Activated naive CD8-positive, alpha-beta T cell treated with anti-CD3 and anti-CD28 coated beads, Interleukin-2, amount 50 U/mL, for 24 hours (primary cell): ENCODE measurements around the gene SPI1.

Source experiments
- ATAC-seq: fragments of 150-1000 bp; cut with Tn5 transposase; one replicate; pipeline ENCODE4 v1.10.0; 2021
- DNase-seq: peaks from one replicate; pipeline ENCODE4 v3.0.0; 2021
- H3K27ac Mint-ChIP-seq: one replicate; pipeline ENCODE4 v1.8.0; 2021; ENCODE audit warnings: mild to moderate bottlenecking, mixed read lengths
- H3K27me3 Mint-ChIP-seq: one replicate; pipeline ENCODE4 v1.8.0; 2021; ENCODE audit warnings: mixed read lengths
- H3K36me3 Mint-ChIP-seq: one replicate; pipeline ENCODE4 v1.8.0; 2021; ENCODE audit warnings: low read depth, mixed read lengths
- H3K4me1 Mint-ChIP-seq: one replicate; pipeline ENCODE4 v1.8.0; 2021; ENCODE audit warnings: mixed read lengths
- H3K4me3 Mint-ChIP-seq: one replicate; pipeline ENCODE4 v1.8.0; 2021; ENCODE audit warnings: mild to moderate bottlenecking, moderate library complexity, mixed read lengths
- H3K9me3 Mint-ChIP-seq: one replicate; pipeline ENCODE4 v1.8.0; 2021; ENCODE audit warnings: mixed read lengths

The SPI1 gene

DNA sequence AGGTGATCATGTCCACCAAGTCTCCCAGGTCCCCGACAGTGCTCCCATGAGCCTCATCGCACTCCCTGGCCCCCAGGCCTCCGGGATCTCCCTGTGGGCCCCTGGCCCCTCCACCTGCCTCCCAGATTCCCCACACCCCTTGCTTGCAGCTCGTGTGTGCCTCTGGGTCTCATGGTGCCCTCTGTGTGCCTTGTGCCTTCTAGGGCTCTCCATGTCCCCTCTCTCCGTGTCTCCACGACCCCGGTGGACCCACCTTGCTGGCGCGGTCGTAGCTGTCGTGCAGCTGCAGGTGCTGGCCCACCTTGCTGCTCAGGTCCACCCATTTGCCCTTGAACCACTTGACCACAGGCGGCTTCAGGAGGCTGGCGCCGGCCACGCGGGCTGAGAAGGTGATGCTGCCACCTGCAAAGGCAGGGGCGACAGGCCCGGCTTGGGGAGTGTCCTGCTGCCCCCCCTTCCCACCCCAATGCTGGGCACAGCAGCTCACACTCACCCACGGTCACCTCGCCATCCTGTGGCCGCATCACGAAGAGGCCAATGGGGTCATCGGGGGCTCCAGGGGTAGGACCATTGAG is 28.7 kb downstream of the SPI1 start:
- Mint-ChIP-seq H3K27me3 (no peaks in the 10 kb centered on the region), H3K27ac (no peak overlapping the region), H3K4me1 (no peaks in the 10 kb centered on the region), H3K36me3 (no peaks in the 10 kb centered on the region), H3K4me3 (no peak overlapping the region), H3K9me3 (no peaks in the 10 kb centered on the region)
- no peak for ATAC-seq
- no peak for DNase-seq

GRCh38 chr11:47348859-47349258 is 29.5 kb downstream of the SPI1 start:
- Mint-ChIP-seq H3K4me1 (no peaks in the 10 kb centered on the region), H3K4me3 (no peak overlapping the region), H3K27me3 (no peaks in the 10 kb centered on the region), H3K36me3 (no peaks in the 10 kb centered on the region), H3K27ac (no peak overlapping the region), H3K9me3 (no peaks in the 10 kb centered on the region)
- DNase-seq (no peak), ATAC-seq (no peak)

GRCh38 chr11:47348131-47348802 is 30.1 kb downstream of the SPI1 start:
- Mint-ChIP-seq H3K36me3 (no peaks in the 10 kb centered on the region), H3K4me3 (no peak overlapping the region), H3K4me1 (no peaks in the 10 kb centered on the region), H3K27me3 (no peaks in the 10 kb centered on the region), H3K27ac (no peak overlapping the region), H3K9me3 (no peaks in the 10 kb centered on the region)
- ATAC-seq (no peak), DNase-seq (no peak)

DNA sequence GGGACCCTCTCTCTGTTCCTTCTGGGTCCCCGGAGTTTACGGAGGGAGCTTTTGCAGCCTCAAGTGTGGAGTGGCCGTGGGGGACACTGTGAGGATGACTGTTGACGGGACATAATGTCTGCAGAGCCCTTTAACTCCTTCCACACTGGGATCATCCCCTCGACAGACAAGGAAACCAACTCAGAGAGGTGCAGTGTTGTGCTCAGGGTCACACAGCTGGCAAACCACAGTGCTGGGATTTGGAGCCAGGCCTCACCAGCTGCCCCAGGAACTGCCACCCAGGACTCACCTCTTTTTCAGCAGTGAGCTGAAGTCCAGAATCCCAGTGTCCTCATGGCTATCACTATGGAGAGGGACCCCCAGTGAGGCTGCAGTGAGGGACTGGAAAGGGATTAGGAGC is 31.2 kb downstream of the SPI1 start:
- DNase-seq, result no peak
- no peak for ATAC-seq
- Mint-ChIP-seq H3K27ac (no peak overlapping the region), H3K36me3 (no peaks in the 10 kb centered on the region), H3K27me3 (no peaks in the 10 kb centered on the region), H3K4me1 (no peaks in the 10 kb centered on the region), H3K4me3 (no peak overlapping the region), H3K9me3 (no peaks in the 10 kb centered on the region)

GRCh38 chr11:47345890-47346563 is 32.3 kb downstream of the SPI1 start:
- no peaks in the 10 kb centered on the region for H3K4me1 Mint-ChIP-seq
- H3K27ac Mint-ChIP-seq, result no peak overlapping the region
- H3K4me3 Mint-ChIP-seq, result no peak overlapping the region
- no peaks in the 10 kb centered on the region for H3K9me3 Mint-ChIP-seq
- ATAC-seq (no peak), DNase-seq (no peak)
- no peaks in the 10 kb centered on the region for H3K36me3 Mint-ChIP-seq
- H3K27me3 Mint-ChIP-seq, result no peaks in the 10 kb centered on the region

DNA sequence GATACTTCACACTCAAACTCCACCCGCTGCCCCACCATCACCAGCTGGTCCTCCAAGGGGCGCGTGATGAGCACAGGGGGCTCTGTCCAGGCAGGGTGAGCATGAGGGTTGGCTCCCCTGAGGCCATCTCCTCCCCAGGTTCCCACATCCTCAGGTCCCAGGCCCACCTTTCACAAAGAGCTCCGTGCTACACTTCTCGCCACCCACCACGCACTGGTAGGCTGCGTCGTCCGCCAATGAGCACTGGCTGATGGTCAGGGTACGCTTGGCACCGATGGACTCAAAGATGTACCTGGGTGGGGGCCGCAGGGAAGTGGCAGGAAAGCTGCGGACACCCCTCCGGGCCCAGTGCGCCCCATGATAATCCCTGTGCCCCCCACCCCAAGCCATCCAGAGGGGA is 35.5 kb downstream of the SPI1 start:
- H3K9me3 Mint-ChIP-seq, result no peaks in the 10 kb centered on the region
- ATAC-seq, result no peak

DNA sequence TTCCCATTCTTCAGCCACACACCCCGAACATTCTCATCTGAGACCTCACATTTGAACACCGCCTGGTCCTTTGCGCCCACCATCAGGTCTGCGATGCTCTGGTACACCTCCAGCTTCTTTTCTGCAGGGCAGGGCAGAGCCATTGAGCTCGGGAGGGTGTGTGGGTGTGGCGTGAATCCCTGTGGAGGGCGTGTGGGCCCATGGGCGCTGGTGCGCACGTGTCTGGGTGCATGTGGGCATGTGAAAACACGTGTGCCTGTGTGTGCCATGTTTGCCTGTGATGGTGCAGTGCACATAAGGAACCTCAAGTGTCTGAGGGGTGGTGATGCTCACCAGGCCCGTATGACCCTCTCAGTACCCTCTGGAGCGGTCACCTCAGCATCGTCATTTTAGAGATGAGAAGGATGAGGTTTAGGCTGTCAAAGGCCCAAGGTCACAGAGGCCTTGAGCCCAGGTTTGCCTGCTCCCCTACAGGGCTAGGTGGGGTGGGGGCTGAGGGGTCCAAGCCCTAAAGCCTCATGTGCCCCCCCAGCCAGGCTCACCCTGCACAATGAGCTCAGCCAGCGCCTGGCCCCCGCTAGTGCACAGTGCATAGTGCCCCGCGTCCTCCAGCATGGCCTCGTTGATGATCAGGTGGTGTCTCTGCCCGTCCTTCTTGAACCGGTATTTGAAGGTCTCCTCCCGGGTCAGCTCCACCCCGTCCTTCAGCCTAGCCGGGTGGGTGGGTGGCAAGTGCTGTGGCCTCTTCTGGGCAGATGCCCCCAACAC is 36.1 kb downstream of the SPI1 start:
- DNase-seq, result no peak
- no peak for ATAC-seq
- Mint-ChIP-seq H3K27ac (no peak overlapping the region), H3K4me1 (no peaks in the 10 kb centered on the region), H3K27me3 (no peaks in the 10 kb centered on the region), H3K9me3 (no peaks in the 10 kb centered on the region), H3K36me3 (no peaks in the 10 kb centered on the region), H3K4me3 (no peak overlapping the region)

More for the DNA sequence above, 35.5 kb downstream of the SPI1 start:
- Mint-ChIP-seq H3K4me1 (no peaks in the 10 kb centered on the region), H3K36me3 (no peaks in the 10 kb centered on the region), H3K27ac (no peak overlapping the region), H3K4me3 (no peak overlapping the region), H3K27me3 (no peaks in the 10 kb centered on the region)
- DNase-seq, result no peak

DNA sequence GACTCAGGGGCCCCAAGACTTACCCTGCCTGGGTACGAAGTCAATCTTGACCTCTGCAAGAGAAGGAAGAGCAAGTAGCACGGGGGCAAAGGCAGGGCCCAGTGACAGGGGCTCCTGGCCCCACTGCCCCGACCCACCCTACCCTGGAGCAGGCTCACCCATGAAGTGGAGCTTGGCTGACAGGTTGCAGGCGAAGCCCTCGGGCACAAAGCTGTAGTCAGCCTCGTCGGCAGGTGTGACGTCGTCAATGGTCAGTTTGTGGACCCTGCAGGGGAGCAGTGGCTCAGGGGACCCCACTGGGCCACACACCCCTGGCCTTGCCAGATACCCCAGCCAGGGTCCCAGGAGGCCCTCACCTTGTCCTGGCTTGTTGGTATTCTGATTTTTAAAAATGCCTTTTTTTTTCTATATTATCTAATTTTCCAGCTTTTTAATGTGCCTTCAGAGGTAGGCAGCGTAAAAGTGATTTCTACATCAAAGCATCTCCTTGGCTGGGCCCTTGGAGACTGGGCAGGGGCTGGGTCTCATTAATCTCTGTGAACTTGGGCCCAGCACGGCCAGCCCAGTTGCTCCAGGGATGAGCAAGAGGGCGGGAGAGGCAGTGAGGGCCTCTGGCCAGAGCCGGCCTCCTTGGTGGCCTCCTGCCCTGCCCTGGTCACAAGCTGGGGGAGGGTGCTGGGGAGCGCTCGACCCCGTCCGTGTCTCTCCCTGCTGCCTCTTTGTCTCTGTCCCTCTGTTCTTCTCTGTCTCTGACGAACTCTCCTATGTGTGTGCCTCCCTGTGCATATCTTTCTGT is 37.2 kb downstream of the SPI1 start:
- H3K27me3 Mint-ChIP-seq, result no peaks in the 10 kb centered on the region
- ATAC-seq (no peak), DNase-seq (no peak)
- no peak overlapping the region for H3K27ac Mint-ChIP-seq
- H3K36me3 Mint-ChIP-seq, result no peaks in the 10 kb centered on the region
- no peaks in the 10 kb centered on the region for H3K4me1 Mint-ChIP-seq
- no peak overlapping the region for H3K4me3 Mint-ChIP-seq
- no peaks in the 10 kb centered on the region for H3K9me3 Mint-ChIP-seq

DNA sequence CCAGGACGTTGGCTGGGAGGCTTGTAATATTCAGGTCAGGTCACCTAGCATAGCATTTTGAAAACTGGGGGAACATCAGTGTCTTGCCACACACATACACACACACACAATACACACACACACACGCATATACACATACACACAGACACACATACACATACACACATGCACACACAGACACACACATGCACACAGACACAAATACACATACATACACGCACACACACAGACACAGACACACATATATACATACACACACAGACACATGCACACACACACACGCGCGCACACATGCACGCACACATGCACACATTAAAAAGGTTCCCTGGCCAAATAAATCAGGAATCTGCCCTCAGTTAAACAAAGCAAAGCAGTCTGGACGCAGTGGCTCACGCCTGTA is 38.3 kb downstream of the SPI1 start:
- H3K36me3 Mint-ChIP-seq, result no peaks in the 10 kb centered on the region
- H3K9me3 Mint-ChIP-seq, result no peaks in the 10 kb centered on the region
- H3K4me1 Mint-ChIP-seq, result no peaks in the 10 kb centered on the region
- ATAC-seq (no peak), DNase-seq (no peak)
- H3K4me3 Mint-ChIP-seq, result no peak overlapping the region
- no peak overlapping the region for H3K27ac Mint-ChIP-seq
- no peaks in the 10 kb centered on the region for H3K27me3 Mint-ChIP-seq

DNA sequence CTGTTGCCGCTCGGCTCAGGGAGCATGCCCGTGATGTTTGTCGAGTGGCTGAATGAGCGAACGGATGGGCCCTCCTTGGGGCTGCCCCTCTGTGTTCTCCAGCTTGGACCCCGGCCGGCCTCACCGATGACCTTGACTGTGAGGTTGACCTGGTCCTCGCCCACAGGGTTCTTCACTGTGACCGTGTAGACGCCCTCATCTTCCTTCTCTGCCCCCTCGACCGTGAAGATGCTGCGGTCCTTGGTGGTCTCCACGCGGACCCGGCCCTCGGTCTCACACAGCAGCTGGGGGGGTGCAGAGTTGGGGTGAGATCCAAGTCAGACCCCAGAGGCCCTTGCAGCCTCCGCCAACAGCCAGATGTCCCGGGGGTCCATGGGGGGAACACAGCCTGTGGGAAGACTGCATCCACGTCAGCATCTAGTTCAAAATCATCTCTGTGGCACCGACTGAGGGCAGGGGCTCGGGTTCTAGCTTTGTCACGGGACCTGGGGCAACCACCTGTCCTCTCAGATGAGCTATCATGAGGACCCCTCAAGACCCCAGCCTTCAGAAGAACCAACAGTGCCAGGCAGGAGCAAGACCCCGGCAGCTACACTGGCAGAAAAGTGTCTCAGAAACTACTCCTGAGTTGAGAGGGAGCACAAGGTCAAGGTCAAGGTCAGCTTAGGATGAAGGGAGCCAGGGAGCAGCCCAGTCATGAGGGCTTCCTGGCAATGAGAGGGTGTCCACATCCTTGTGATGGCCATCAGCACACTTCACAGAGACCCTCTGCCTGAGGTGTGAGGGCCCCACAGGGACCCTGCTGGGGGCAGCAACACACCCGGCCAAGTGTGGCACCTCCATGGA is 39.7 kb downstream of the SPI1 start:
- Mint-ChIP-seq H3K27ac (no peak overlapping the region), H3K4me3 (no peak overlapping the region), H3K36me3 (no peaks in the 10 kb centered on the region), H3K27me3 (no peaks in the 10 kb centered on the region), H3K9me3 (no peaks in the 10 kb centered on the region), H3K4me1 (no peaks in the 10 kb centered on the region)
- DNase-seq, result no peak
- ATAC-seq, result no peak

DNA sequence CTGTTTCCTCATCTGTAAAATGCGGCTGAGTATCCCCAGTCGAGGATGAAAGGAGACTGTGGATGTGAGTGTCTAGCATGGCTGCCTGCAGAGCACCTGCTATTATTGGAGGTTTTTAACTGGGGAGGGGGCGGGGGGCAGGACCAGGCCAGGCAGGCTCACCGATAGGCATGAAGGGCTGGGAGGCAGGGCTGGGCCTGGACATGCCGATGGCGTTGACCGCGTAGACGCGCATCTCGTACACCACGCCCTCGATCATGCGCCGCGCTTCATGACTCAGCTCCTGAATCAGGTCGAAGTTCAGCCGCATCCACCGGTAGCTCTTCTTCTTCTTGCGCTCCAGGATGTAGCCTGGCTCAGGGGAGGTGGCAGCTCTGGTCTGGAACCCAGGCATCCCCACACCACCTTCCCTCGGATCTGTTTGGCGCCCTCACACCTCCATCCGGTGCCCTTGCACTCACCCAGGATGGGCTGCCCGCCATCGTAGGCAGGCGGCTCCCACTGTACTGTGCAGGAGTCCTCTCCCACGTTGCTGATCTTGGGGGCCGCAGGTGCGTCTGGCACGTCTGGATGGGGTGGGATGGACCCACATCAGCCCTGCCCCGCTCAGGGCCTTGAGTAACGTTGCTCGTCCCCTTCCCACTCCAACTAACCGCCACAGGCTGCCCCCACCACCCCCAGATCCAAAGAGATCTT is 41.0 kb downstream of the SPI1 start:
- Mint-ChIP-seq H3K36me3 (no peaks in the 10 kb centered on the region), H3K27me3 (no peaks in the 10 kb centered on the region), H3K27ac (no peak overlapping the region), H3K4me1 (no peaks in the 10 kb centered on the region), H3K4me3 (no peak overlapping the region), H3K9me3 (no peaks in the 10 kb centered on the region)
- DNase-seq (no peak), ATAC-seq (no peak)

DNA sequence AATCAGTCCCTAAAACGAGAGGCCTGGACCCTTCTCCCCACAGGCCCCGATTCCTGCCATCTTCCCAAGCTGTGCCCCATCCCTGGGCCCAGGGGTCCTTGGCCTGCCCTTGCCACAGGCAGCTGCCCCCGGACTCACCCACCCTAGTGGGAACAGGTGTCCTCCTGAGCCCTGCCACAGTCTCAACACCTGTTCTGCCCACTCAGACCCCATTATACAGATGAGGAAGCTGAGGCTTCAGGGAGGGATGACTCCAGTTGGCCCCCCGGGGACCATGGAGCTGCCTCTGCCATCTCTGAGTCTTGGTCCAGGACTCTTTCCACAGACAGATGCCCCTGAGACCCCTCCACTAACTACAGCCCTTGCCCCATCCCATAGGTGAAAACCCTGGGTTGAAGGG is 41.8 kb downstream of the SPI1 start:
- Mint-ChIP-seq H3K27ac (no peak overlapping the region), H3K4me1 (no peaks in the 10 kb centered on the region), H3K27me3 (no peaks in the 10 kb centered on the region), H3K36me3 (no peaks in the 10 kb centered on the region), H3K4me3 (no peak overlapping the region), H3K9me3 (no peaks in the 10 kb centered on the region)
- ATAC-seq (no peak), DNase-seq (no peak)

DNA sequence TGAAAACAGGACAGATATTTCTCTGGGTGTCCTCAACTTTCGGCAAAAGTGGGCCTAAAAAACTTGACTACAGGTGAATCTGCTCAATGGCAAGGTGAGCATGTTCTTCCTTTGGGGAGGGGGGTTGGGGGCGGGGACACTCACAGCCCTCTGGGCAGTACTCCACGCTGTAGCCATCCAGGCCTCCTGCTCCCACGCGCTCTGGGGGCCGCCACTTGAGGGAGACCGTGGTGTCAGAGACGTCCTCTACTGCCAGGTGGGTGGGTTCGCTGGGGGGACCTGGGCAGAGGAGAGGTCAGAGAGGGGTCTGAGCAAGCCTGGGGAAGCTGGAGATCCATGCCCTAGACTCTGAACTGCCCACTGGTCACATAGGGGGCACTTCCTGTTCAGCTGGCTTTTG is 42.6 kb downstream of the SPI1 start:
- H3K27ac Mint-ChIP-seq, result no peak overlapping the region
- H3K4me1 Mint-ChIP-seq, result no peaks in the 10 kb centered on the region
- H3K36me3 Mint-ChIP-seq, result no peaks in the 10 kb centered on the region
- DNase-seq, result no peak
- no peaks in the 10 kb centered on the region for H3K27me3 Mint-ChIP-seq
- no peak overlapping the region for H3K4me3 Mint-ChIP-seq
- H3K9me3 Mint-ChIP-seq, result no peaks in the 10 kb centered on the region
- ATAC-seq, result no peak
